GM12801 (cell line): Measurements from ENCODE around the gene APOA4.

Experiments
- CTCF ChIP-seq: IDR thresholded peaks from one replicate; pipeline ENCODE4 v1.5.1; 2011; ENCODE audit warnings: control low read depth; ENCODE audit not compliant: insufficient read length; ENCODE audit errors: extremely low read depth

Gene APOA4

GRCh38 chr11:116787786-116788486, 35.2 kb downstream of the APOA4 start, which contains the start of gene ZPR1:
Gene ZPR1, minus strand, starts transcription at chr11:116788023. Its CDS starts 33 bp downstream, at chr11:116787990.
- no peak for TF ChIP-seq CTCF

GRCh38 chr11:116787436-116787785, 35.7 kb downstream of the APOA4 start:
- TF ChIP-seq CTCF: no peak

- no peak for TF ChIP-seq CTCF
Measured at GRCh38 chr11:116786966-116787365, 36.1 kb downstream of the APOA4 start.

GRCh38 chr11:116786326-116786725, 36.8 kb downstream of the APOA4 start:
- no peak for TF ChIP-seq CTCF

- TF ChIP-seq CTCF: no peak
Measured at GRCh38 chr11:116782728-116783127, 40.4 kb downstream of the APOA4 start.

GRCh38 chr11:116778556-116778955, 44.5 kb downstream of the APOA4 start:
- no peak for TF ChIP-seq CTCF

GRCh38 chr11:116777056-116777455, 46.0 kb downstream of the APOA4 start:
- TF ChIP-seq CTCF: no peak

GRCh38 chr11:116776522-116776984, 46.6 kb downstream of the APOA4 start:
- no peak for TF ChIP-seq CTCF
